ENCODE results near the gene IFT52.

DNA sequence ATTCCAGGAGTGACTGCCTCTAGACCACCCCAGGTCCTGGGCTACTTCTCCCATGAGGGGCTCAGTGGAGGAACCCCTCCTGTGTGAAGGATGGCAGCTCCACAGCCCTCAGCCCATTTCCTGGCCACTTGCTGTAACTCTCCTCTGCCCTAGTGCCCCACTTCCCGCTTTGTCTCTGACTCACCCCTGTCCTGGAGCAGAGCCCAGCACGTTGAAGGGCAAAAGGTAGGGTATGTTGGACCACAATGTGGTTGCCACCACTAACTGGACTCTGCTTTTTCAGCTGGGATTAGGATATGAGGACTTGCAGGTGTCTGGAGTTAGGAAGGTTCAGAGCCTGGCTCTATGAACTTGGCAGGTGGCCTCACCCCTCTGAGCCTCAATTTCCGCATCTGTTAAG, 78.6 kb downstream of the IFT52 start:
- TF ChIP-seq, protein P1, sequence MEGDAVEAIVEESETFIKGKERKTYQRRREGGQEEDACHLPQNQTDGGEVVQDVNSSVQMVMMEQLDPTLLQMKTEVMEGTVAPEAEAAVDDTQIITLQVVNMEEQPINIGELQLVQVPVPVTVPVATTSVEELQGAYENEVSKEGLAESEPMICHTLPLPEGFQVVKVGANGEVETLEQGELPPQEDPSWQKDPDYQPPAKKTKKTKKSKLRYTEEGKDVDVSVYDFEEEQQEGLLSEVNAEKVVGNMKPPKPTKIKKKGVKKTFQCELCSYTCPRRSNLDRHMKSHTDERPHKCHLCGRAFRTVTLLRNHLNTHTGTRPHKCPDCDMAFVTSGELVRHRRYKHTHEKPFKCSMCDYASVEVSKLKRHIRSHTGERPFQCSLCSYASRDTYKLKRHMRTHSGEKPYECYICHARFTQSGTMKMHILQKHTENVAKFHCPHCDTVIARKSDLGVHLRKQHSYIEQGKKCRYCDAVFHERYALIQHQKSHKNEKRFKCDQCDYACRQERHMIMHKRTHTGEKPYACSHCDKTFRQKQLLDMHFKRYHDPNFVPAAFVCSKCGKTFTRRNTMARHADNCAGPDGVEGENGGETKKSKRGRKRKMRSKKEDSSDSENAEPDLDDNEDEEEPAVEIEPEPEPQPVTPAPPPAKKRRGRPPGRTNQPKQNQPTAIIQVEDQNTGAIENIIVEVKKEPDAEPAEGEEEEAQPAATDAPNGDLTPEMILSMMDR (IDR thresholded peaks at IDR 0.05): no peak
- no peak for TF ChIP-seq POLR2A (IDR thresholded peaks at IDR 0.05)
